Nephron (organoid): ENCODE results near the gene OGFRL1.

ENCODE experiments used
- H3K27ac Mint-ChIP-seq, 3 experiments: 2 replicates each; pipeline ENCODE4 v1.8.0; 2020; ENCODE audit warnings: mixed read lengths in 3 of 3, mild to moderate bottlenecking in 2 of 3, moderate library complexity in 1 of 3
- H3K27me3 Mint-ChIP-seq: 2 replicates; pipeline ENCODE4 v1.8.0; 2021; ENCODE audit warnings: low read depth, mild to moderate bottlenecking, moderate library complexity, mixed read lengths
- H3K36me3 Mint-ChIP-seq: 2 replicates; pipeline ENCODE4 v1.8.0; 2020; ENCODE audit warnings: low read depth, mixed read lengths
- H3K4me1 Mint-ChIP-seq: 2 replicates; pipeline ENCODE4 v1.8.0; 2020; ENCODE audit warnings: mixed read lengths
- H3K4me3 Mint-ChIP-seq, 3 experiments: 2 replicates each; pipeline ENCODE4 v1.8.0; 2020; ENCODE audit warnings: mild to moderate bottlenecking in 3 of 3, mixed read lengths in 3 of 3, moderate library complexity in 2 of 3
- H3K9me3 Mint-ChIP-seq: 2 replicates; pipeline ENCODE4 v1.8.0; 2020; ENCODE audit warnings: mixed read lengths
- TF ChIP-seq, protein P1 (sequence below), 3 experiments: fragments of 200-600 bp; sonication (generic); IDR thresholded peaks; one replicate each; pipeline ENCODE4 v1.5.0; 2021; ENCODE audit warnings: antibody characterized with exemption in 3 of 3; ENCODE audit not compliant: unreplicated experiment in 3 of 3

Gene OGFRL1

DNA sequence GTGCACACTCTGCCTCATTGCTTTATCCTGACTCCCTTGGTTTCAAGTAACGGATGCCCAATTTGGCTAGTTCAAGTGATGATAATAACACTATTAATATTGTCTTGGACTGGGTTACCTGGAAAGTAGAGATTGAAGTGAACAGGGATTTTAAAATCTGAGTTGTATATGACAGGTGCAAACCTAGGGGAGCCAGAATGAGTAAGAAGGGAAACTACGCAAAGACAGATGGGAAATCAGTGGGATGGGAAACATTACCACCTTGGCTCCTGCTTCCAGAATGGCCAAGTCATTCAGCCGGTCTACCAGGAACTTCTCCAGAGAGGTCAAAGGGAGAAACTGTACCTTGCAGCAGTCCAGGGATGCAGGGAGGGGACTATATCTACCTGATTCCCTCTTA, 41.9 kb downstream of the OGFRL1 start:
- Mint-ChIP-seq H3K27me3 (no peaks in the 10 kb centered on the region), H3K36me3 (peaks cover 7% of the 10 kb centered on the region), H3K27ac (no peak overlapping the region), H3K9me3 (no peaks in the 10 kb centered on the region), H3K4me3 (no peak overlapping the region), H3K4me1 (peaks cover 7% of the 10 kb centered on the region)
- TF ChIP-seq, protein P1, sequence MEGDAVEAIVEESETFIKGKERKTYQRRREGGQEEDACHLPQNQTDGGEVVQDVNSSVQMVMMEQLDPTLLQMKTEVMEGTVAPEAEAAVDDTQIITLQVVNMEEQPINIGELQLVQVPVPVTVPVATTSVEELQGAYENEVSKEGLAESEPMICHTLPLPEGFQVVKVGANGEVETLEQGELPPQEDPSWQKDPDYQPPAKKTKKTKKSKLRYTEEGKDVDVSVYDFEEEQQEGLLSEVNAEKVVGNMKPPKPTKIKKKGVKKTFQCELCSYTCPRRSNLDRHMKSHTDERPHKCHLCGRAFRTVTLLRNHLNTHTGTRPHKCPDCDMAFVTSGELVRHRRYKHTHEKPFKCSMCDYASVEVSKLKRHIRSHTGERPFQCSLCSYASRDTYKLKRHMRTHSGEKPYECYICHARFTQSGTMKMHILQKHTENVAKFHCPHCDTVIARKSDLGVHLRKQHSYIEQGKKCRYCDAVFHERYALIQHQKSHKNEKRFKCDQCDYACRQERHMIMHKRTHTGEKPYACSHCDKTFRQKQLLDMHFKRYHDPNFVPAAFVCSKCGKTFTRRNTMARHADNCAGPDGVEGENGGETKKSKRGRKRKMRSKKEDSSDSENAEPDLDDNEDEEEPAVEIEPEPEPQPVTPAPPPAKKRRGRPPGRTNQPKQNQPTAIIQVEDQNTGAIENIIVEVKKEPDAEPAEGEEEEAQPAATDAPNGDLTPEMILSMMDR (IDR thresholded peaks at IDR 0.05; ENCODE audit: unreplicated experiment in 3 of 3), result no peak

- TF ChIP-seq, protein P1 (IDR thresholded peaks at IDR 0.05; ENCODE audit: unreplicated experiment in 3 of 3), result no peak
- Mint-ChIP-seq H3K9me3 (peaks cover 6% of the 10 kb centered on the region), H3K27me3 (no peaks in the 10 kb centered on the region), H3K36me3 (peaks cover 20% of the 10 kb centered on the region), H3K27ac (no peak overlapping the region), H3K4me3 (no peak overlapping the region), H3K4me1 (no peaks in the 10 kb centered on the region)
Observed at GRCh38 chr6:71332012-71332411, 43.4 kb downstream of the OGFRL1 start.

DNA sequence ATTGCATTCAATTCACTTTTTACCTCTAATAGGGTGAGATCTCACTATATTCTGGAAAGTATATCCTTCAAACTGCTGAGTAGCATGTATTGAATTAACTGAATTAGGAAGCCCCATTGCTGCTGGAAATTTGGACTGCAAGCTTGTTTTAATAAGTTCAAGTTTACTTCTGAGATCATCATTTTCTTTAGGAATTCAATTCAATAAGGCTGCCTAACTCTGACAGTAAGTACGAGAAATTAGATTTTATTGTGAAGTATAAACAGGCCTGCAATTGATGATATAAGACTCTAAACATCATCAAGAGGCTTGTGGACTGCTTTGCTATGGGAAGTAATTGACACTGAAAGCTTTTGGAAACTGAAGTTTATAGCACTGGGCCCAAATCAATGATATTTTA, 44.4 kb downstream of the OGFRL1 start:
- TF ChIP-seq, protein P1 (IDR thresholded peaks at IDR 0.05; ENCODE audit: unreplicated experiment in 3 of 3), result no peak
- Mint-ChIP-seq H3K9me3 (peaks cover 6% of the 10 kb centered on the region), H3K4me3 (no peak overlapping the region), H3K27ac (no peak overlapping the region), H3K27me3 (no peaks in the 10 kb centered on the region), H3K4me1 (no peaks in the 10 kb centered on the region), H3K36me3 (peaks cover 30% of the 10 kb centered on the region)

- no peaks in the 10 kb centered on the region for H3K27me3 Mint-ChIP-seq
- H3K4me3 Mint-ChIP-seq, result no peak overlapping the region
- peaks cover 35% of the 10 kb centered on the region for H3K36me3 Mint-ChIP-seq
- no peaks in the 10 kb centered on the region for H3K4me1 Mint-ChIP-seq
- TF ChIP-seq, protein P1 (IDR thresholded peaks at IDR 0.05; ENCODE audit: unreplicated experiment in 3 of 3), result no peak
- peaks cover 6% of the 10 kb centered on the region for H3K9me3 Mint-ChIP-seq
- H3K27ac Mint-ChIP-seq, result no peak overlapping the region
Observed at GRCh38 chr6:71333697-71334096, 45.1 kb downstream of the OGFRL1 start.

- no peak overlapping the region for H3K4me3 Mint-ChIP-seq
- H3K9me3 Mint-ChIP-seq, result peaks cover 6% of the 10 kb centered on the region
- peak overlapping the region in 1 of 3 experiments; percentile 45 for H3K27ac Mint-ChIP-seq
- H3K27me3 Mint-ChIP-seq, result no peaks in the 10 kb centered on the region
- no peaks in the 10 kb centered on the region for H3K4me1 Mint-ChIP-seq
- TF ChIP-seq, protein P1 (IDR thresholded peaks at IDR 0.05; ENCODE audit: unreplicated experiment in 3 of 3), result no peak
- H3K36me3 Mint-ChIP-seq, result peaks cover 35% of the 10 kb centered on the region
Observed at GRCh38 chr6:71334768-71335167, 46.2 kb downstream of the OGFRL1 start.

- H3K4me1 Mint-ChIP-seq, result no peaks in the 10 kb centered on the region
Observed at GRCh38 chr6:71335544-71335943, 46.9 kb downstream of the OGFRL1 start.

More at GRCh38 chr6:71335544-71335943, 46.9 kb downstream of the OGFRL1 start:
- H3K27ac Mint-ChIP-seq, result peak overlapping the region in 1 of 3 experiments; percentile 37
- peaks cover 37% of the 10 kb centered on the region for H3K36me3 Mint-ChIP-seq
- H3K9me3 Mint-ChIP-seq, result peaks cover 6% of the 10 kb centered on the region
- H3K27me3 Mint-ChIP-seq, result no peaks in the 10 kb centered on the region
- TF ChIP-seq, protein P1 (IDR thresholded peaks at IDR 0.05; ENCODE audit: unreplicated experiment in 3 of 3), result no peak
- no peak overlapping the region for H3K4me3 Mint-ChIP-seq
